Measurements from ENCODE around the gene RND3. TPM values are rescaled to one million over a fixed set of nuclear protein-coding genes. Genes with fewer than 3 reads are reported as not detected.
A peak's percentile ranks its signal among the peaks of the same experiment; 100 is the strongest.

RND3 gene
- total RNA-seq, 1 donor from 2014 or later, result 54.3 TPM

- H3K36me3 Mint-ChIP-seq (ENCODE audit: low read depth), result no peaks in the 10 kb centered on the region
- H3K9me3 Mint-ChIP-seq, result peaks cover 3% of the 10 kb centered on the region
- peaks cover 19% of the 10 kb centered on the region for H3K4me1 Mint-ChIP-seq
- no peaks in the 10 kb centered on the region for H3K27me3 Mint-ChIP-seq (ENCODE audit: low read depth)
- DNase-seq (ENCODE audit: low read depth, low spot score), result no peak
- no peak for TF ChIP-seq CTCF (conservative IDR thresholded peaks at IDR 0.05)
- no peak overlapping the region for H3K4me3 Mint-ChIP-seq
- H3K27ac Mint-ChIP-seq (ENCODE audit: unreplicated experiment), result no peak overlapping the region
Observed at GRCh38 chr2:150530168-150530567, 42.7 kb upstream of the RND3 start.

GRCh38 chr2:150528861-150529801 lies 41.7 kb upstream of the RND3 start:
- TF ChIP-seq CTCF (conservative IDR thresholded peaks at IDR 0.05), result no peak
- Mint-ChIP-seq H3K27me3 (ENCODE audit: low read depth) (no peaks in the 10 kb centered on the region), H3K27ac (ENCODE audit: unreplicated experiment) (peak overlapping the region; percentile 80), H3K4me1 (peaks cover 19% of the 10 kb centered on the region), H3K36me3 (ENCODE audit: low read depth) (peaks cover under 1% of the 10 kb centered on the region), H3K9me3 (peaks cover 8% of the 10 kb centered on the region), H3K4me3 (no peak overlapping the region)
- no peak for DNase-seq (ENCODE audit: low read depth, low spot score)

- Mint-ChIP-seq H3K27ac (ENCODE audit: unreplicated experiment) (no peak overlapping the region), H3K4me1 (peaks cover 19% of the 10 kb centered on the region), H3K9me3 (peaks cover 13% of the 10 kb centered on the region), H3K4me3 (no peak overlapping the region), H3K27me3 (ENCODE audit: low read depth) (no peaks in the 10 kb centered on the region), H3K36me3 (ENCODE audit: low read depth) (peaks cover 8% of the 10 kb centered on the region)
- no peak for DNase-seq (ENCODE audit: low read depth, low spot score)
- TF ChIP-seq CTCF (conservative IDR thresholded peaks at IDR 0.05), result no peak
Observed at GRCh38 chr2:150526827-150527226, 39.4 kb upstream of the RND3 start.

GRCh38 chr2:150526006-150526405 lies 38.5 kb upstream of the RND3 start:
- Mint-ChIP-seq H3K36me3 (ENCODE audit: low read depth) (peaks cover 8% of the 10 kb centered on the region), H3K27me3 (ENCODE audit: low read depth) (no peaks in the 10 kb centered on the region), H3K27ac (ENCODE audit: unreplicated experiment) (no peak overlapping the region), H3K9me3 (peaks cover 13% of the 10 kb centered on the region), H3K4me3 (no peak overlapping the region), H3K4me1 (peaks cover 19% of the 10 kb centered on the region)
- no peak for TF ChIP-seq CTCF (conservative IDR thresholded peaks at IDR 0.05)
- DNase-seq (ENCODE audit: low read depth, low spot score), result no peak

- DNase-seq (ENCODE audit: low read depth, low spot score), result no peak
- H3K9me3 Mint-ChIP-seq, result peaks cover 13% of the 10 kb centered on the region
- H3K4me1 Mint-ChIP-seq, result no peaks in the 10 kb centered on the region
- no peak for TF ChIP-seq CTCF (conservative IDR thresholded peaks at IDR 0.05)
- H3K27ac Mint-ChIP-seq (ENCODE audit: unreplicated experiment), result no peak overlapping the region
- peaks cover 8% of the 10 kb centered on the region for H3K36me3 Mint-ChIP-seq (ENCODE audit: low read depth)
- no peak overlapping the region for H3K4me3 Mint-ChIP-seq
- no peaks in the 10 kb centered on the region for H3K27me3 Mint-ChIP-seq (ENCODE audit: low read depth)
Observed at GRCh38 chr2:150522269-150522668, 34.8 kb upstream of the RND3 start.

Data from neural crest cell (in vitro differentiated cells).